ENCODE results near the gene POTEB3. TPM values are rescaled to one million over a fixed set of nuclear protein-coding genes. Genes with fewer than 3 reads are reported as not detected.
"Not testable (repeated sequence)": the region's sequence is repeated elsewhere in the genome, so short reads cannot be mapped to it uniquely, and the experiment has no call there.

Gene POTEB3
- total RNA-seq (2014; rRNA removed; shearing (Covaris generic)) (not detected in 2 replicates), polyA plus RNA-seq (2016; fragmentation: Nextera tagmentation; extraction: Ambion mirVana) (not detected in 2 replicates)

DNA sequence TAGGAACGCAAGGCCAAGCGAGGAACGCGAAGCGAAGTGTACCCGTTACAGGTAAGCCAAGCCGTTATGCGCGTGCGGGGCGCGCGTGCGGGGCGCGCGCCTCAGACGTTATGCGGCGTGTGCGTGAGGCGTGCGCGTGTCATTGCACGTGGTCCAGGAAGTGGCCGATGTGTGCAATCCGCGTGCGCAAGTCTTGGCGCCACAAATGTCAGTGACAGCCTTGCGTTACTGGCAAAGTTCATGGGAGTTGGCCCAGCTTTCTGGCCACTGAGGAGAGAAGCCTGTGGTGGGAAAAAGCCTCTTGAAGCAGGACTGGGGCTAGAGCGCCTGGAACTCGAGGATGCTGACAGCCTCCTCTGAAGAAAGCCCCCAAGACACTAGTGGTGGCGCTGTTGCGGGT is at the start of gene POTEB3:
POTEB3 (minus strand) TSS at position 101 of the 400 bp plus-strand sequence. CDS start 488 bp downstream, outside the sequence.
- in situ Hi-C loops (cut with MboI); H3K36me3 ChIP-seq (ENCODE audit: low read depth); H3K27ac ChIP-seq; H3K4me1 ChIP-seq (ENCODE audit: insufficient read depth); DNase-seq; H3K4me3 ChIP-seq; H3K79me2 ChIP-seq (ENCODE audit: insufficient read depth); H4K20me1 ChIP-seq (ENCODE audit: insufficient read depth); H3K9me3 ChIP-seq (ENCODE audit: low read depth); H3K9ac ChIP-seq; H3K4me2 ChIP-seq (ENCODE audit: unreplicated experiment); H3K27me3 ChIP-seq (replicated peaks; ENCODE audit: insufficient read depth); H3F3A ChIP-seq (ENCODE audit: insufficient read depth); H3K9me2 ChIP-seq (ENCODE audit: insufficient read depth); H2AFZ ChIP-seq: not testable (repeated sequence)
- WGBS, 2 experiments (ENCODE audit: low coverage in 1 of 2, low lambda C conversion rate in 2 of 2, missing lambda C conversion rate in 2 of 2): 80% methylated on average over 1 of the region's 35 CpGs; no CpG with 5 or more reads in 1 of the 2 experiments

DNA sequence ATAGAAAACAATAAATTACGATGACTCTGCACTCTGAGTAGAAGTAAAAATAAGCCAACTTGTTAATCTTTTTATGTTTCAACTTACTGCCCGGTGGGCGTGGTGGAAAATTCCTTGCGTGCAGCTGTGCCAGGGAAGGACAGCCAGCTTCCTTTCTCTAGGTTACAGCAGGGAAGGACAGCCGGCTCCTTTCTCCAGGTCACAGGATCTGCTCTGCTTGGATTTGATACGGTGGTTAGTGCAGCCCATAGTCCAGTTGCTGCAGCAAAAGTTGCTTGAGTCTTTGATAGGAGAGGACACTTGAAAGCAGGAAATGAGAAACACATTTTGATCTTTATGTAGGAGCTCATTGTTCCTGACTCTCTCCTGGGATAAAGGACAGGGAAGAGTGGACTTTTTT is 13.4 kb upstream of the POTEB3 start:
- H3K9ac ChIP-seq; H3K4me2 ChIP-seq (ENCODE audit: unreplicated experiment); in situ Hi-C loops (cut with MboI); H3K9me2 ChIP-seq (ENCODE audit: insufficient read depth); H3K4me3 ChIP-seq; H3K79me2 ChIP-seq (ENCODE audit: insufficient read depth); H3K36me3 ChIP-seq (ENCODE audit: low read depth); H3K27ac ChIP-seq; H2AFZ ChIP-seq; H3K9me3 ChIP-seq (ENCODE audit: low read depth); H3K4me1 ChIP-seq (ENCODE audit: insufficient read depth); H4K20me1 ChIP-seq (ENCODE audit: insufficient read depth); H3K27me3 ChIP-seq (replicated peaks; ENCODE audit: insufficient read depth); H3F3A ChIP-seq (ENCODE audit: insufficient read depth); DNase-seq: not testable (repeated sequence)
- WGBS, 2 experiments (ENCODE audit: low coverage in 1 of 2, low lambda C conversion rate in 2 of 2, missing lambda C conversion rate in 2 of 2): 0 to 17% methylated on average over 1 of the region's 6 CpGs

DNA sequence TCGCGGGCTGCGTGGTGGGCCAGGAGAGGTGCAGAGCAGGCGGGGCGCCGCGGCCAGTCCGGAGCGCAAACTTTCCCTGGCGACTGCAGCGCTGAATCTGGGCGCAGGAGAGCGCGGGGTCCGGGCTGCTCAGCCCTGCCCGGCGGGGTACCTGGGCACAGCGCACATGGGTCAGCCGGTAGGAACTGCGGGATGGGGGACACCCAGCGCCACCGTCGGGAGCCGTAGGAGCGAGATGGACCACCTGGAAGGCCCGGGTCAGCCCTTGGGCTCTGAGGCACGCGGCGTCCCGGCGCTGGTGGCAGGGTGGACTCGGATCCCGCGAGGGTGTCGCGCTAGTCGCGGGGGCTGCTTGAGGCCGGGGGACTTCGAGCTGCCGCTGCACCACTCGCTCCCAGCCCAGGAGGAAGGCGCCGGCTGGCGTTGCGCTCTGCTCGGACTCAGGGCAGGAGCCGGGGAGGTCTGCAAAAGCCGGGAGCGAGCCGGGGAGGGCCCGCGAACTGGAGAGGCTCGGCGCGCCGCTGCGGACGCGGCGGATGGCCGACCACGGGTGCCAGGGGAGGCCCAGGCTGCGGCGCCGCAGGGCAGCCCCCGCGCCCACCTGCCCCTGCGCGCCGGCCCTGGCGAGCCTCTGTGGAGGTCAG is 11.7 kb upstream of the POTEB3 start:
- H3K9me3 ChIP-seq (ENCODE audit: low read depth); in situ Hi-C loops (cut with MboI); H3K4me3 ChIP-seq; H3K27me3 ChIP-seq (replicated peaks; ENCODE audit: insufficient read depth); H3F3A ChIP-seq (ENCODE audit: insufficient read depth); H3K4me2 ChIP-seq (ENCODE audit: unreplicated experiment); H3K9ac ChIP-seq; H3K4me1 ChIP-seq (ENCODE audit: insufficient read depth); H3K9me2 ChIP-seq (ENCODE audit: insufficient read depth); DNase-seq; H2AFZ ChIP-seq; H3K79me2 ChIP-seq (ENCODE audit: insufficient read depth); H4K20me1 ChIP-seq (ENCODE audit: insufficient read depth); H3K36me3 ChIP-seq (ENCODE audit: low read depth); H3K27ac ChIP-seq: not testable (repeated sequence)
- WGBS, 2 experiments (ENCODE audit: low coverage in 1 of 2, low lambda C conversion rate in 2 of 2, missing lambda C conversion rate in 2 of 2): 39 to 56% methylated on average over 9 to 17 of the region's 72 CpGs

DNA sequence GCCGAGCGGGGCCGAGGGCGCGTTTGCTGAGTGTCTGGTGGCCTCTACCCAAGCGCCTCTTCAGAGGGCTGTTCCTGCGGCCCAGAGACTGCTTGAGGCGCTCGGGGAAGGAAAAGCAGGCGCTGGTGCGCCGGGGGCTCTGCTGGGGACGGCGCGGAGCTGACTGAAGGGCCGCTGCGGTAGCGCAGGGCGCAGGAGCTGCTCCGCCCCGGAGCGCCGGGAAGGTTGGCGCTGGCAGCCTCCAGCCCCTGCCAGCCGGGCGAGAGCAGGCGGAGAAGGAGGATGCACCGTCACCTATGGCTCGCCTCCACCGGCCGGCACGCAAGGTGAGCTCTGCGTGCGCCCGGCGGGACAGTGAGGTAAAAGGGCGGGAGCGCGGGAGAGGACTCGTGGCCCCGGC is 11.2 kb upstream of the POTEB3 start:
- H3F3A ChIP-seq (ENCODE audit: insufficient read depth); H3K27me3 ChIP-seq (replicated peaks; ENCODE audit: insufficient read depth); H3K36me3 ChIP-seq (ENCODE audit: low read depth); H3K9ac ChIP-seq; H2AFZ ChIP-seq; H3K4me3 ChIP-seq; H3K4me2 ChIP-seq (ENCODE audit: unreplicated experiment); H4K20me1 ChIP-seq (ENCODE audit: insufficient read depth); H3K9me3 ChIP-seq (ENCODE audit: low read depth); H3K4me1 ChIP-seq (ENCODE audit: insufficient read depth); in situ Hi-C loops (cut with MboI); H3K27ac ChIP-seq; H3K79me2 ChIP-seq (ENCODE audit: insufficient read depth); DNase-seq; H3K9me2 ChIP-seq (ENCODE audit: insufficient read depth): not testable (repeated sequence)
- WGBS, 2 experiments (ENCODE audit: low coverage in 1 of 2, low lambda C conversion rate in 2 of 2, missing lambda C conversion rate in 2 of 2): no CpG with 5 or more reads among the region's 41 CpGs

DNA sequence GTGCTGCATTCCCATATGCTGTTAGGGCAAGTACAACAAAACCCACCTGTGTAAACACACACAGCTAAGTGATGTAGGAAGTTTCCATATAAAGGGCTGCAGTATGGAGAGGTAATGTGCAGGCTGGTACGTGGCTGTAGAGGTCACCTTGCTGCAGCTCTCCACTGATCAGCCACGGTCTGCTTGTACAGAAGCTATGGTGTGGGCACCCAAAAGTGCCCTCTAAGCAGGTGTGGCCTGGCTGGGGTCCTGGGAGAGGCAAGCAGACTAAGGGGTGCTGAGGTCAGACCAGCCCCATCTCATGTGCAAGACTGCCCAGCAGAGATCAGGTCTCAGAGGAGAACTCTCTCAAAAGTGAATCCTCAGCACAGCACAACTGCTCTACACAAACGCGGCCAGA is 32.9 kb downstream of the POTEB3 start:
- H3K4me1 ChIP-seq (ENCODE audit: insufficient read depth); H3K27ac ChIP-seq; H3K9me2 ChIP-seq (ENCODE audit: insufficient read depth); H3F3A ChIP-seq (ENCODE audit: insufficient read depth); H4K20me1 ChIP-seq (ENCODE audit: insufficient read depth); in situ Hi-C loops (cut with MboI); DNase-seq; H3K36me3 ChIP-seq (ENCODE audit: low read depth); H2AFZ ChIP-seq; H3K4me3 ChIP-seq; H3K27me3 ChIP-seq (replicated peaks; ENCODE audit: insufficient read depth); H3K9me3 ChIP-seq (ENCODE audit: low read depth); H3K9ac ChIP-seq; H3K79me2 ChIP-seq (ENCODE audit: insufficient read depth); H3K4me2 ChIP-seq (ENCODE audit: unreplicated experiment): not testable (repeated sequence)
- 17 to 26% methylated on average over 2 of the region's 4 CpGs for WGBS, 2 experiments (ENCODE audit: low coverage in 1 of 2, low lambda C conversion rate in 2 of 2, missing lambda C conversion rate in 2 of 2)

DNA sequence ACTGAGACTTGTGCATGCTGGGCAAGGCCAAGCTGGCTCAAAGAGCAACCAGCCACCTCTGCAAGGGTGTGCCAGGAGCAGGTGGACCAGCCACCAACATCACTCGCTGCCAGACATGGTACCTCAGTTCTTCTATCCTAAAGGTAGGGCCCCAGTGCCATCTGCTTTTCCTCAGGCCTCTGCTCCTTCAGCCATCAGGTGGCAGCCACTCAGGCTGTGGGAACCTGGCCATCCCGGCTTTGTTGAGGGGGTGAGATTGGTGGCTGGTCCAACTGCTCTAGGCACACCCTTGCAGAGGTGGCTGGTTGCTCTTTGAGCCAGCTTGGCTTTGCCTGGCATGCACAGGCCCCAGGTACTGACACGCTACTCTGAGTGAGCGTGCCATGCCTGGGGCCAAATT is 38.8 kb downstream of the POTEB3 start:
- H3K4me1 ChIP-seq (ENCODE audit: insufficient read depth); H3K79me2 ChIP-seq (ENCODE audit: insufficient read depth); H4K20me1 ChIP-seq (ENCODE audit: insufficient read depth); DNase-seq; H3K36me3 ChIP-seq (ENCODE audit: low read depth); H3K27ac ChIP-seq; H3K27me3 ChIP-seq (replicated peaks; ENCODE audit: insufficient read depth); H2AFZ ChIP-seq; H3K4me2 ChIP-seq (ENCODE audit: unreplicated experiment); in situ Hi-C loops (cut with MboI); H3K9me2 ChIP-seq (ENCODE audit: insufficient read depth); H3K4me3 ChIP-seq; H3F3A ChIP-seq (ENCODE audit: insufficient read depth); H3K9me3 ChIP-seq (ENCODE audit: low read depth); H3K9ac ChIP-seq: not testable (repeated sequence)
- WGBS, 2 experiments (ENCODE audit: low coverage in 1 of 2, low lambda C conversion rate in 2 of 2, missing lambda C conversion rate in 2 of 2): 19 to 24% methylated on average over 2 to 4 of the region's 4 CpGs

DNA sequence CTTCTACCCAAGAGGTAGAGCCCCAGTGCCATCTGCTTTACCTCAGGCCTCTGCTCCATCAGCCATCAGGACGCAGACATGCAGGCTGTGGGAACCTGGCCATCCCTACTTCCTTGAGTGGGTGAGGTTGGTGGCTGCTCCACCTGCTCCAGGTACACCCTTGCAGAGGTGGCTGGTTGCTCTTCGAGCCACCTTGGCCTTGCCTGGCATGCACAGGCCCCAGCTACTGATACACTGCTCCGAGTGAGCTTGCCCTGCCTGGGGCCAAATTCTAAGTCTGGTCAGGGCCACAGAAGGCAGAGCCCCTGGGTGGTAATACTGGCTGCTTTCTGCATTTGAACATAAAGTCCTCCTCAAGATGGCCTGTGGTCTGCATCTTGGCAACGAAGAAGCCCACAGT is 41.2 kb downstream of the POTEB3 start:
- H3K9me3 ChIP-seq (ENCODE audit: low read depth); H3K79me2 ChIP-seq (ENCODE audit: insufficient read depth); H3F3A ChIP-seq (ENCODE audit: insufficient read depth); H3K4me2 ChIP-seq (ENCODE audit: unreplicated experiment); H3K9ac ChIP-seq; H3K27ac ChIP-seq; H3K9me2 ChIP-seq (ENCODE audit: insufficient read depth); in situ Hi-C loops (cut with MboI); H4K20me1 ChIP-seq (ENCODE audit: insufficient read depth); H3K36me3 ChIP-seq (ENCODE audit: low read depth); H3K4me3 ChIP-seq; H2AFZ ChIP-seq; H3K4me1 ChIP-seq (ENCODE audit: insufficient read depth); DNase-seq; H3K27me3 ChIP-seq (replicated peaks; ENCODE audit: insufficient read depth): not testable (repeated sequence)
- 17 to 24% methylated on average over 3 of the region's 4 CpGs for WGBS, 2 experiments (ENCODE audit: low coverage in 1 of 2, low lambda C conversion rate in 2 of 2, missing lambda C conversion rate in 2 of 2)

DNA sequence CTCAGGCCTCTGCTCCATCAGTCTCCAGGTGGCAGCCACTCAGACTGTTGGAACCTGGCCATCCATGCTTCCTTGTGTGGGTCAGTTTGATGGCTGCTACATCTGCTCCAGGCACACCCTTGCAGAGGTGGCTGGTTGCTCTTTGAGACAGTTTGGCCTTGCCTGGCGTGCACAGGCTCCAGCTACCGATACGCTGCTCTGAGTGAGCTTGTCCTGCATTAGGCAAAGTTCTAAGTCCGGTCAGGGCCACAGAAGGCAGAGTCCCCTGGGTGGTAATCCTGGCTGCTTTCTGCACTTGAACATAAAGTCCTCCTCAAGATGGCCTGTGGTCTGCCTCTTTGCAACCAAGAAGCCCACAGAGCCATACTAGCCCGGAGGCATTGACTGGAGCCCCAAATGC is 41.8 kb downstream of the POTEB3 start:
- in situ Hi-C loops (cut with MboI); H3F3A ChIP-seq (ENCODE audit: insufficient read depth); H3K79me2 ChIP-seq (ENCODE audit: insufficient read depth); H3K9ac ChIP-seq; H3K27ac ChIP-seq; DNase-seq; H3K27me3 ChIP-seq (replicated peaks; ENCODE audit: insufficient read depth); H3K36me3 ChIP-seq (ENCODE audit: low read depth); H3K4me3 ChIP-seq; H4K20me1 ChIP-seq (ENCODE audit: insufficient read depth); H3K4me2 ChIP-seq (ENCODE audit: unreplicated experiment); H3K4me1 ChIP-seq (ENCODE audit: insufficient read depth); H3K9me3 ChIP-seq (ENCODE audit: low read depth); H2AFZ ChIP-seq; H3K9me2 ChIP-seq (ENCODE audit: insufficient read depth): not testable (repeated sequence)
- WGBS, 2 experiments (ENCODE audit: low coverage in 1 of 2, low lambda C conversion rate in 2 of 2, missing lambda C conversion rate in 2 of 2): 41 to 69% methylated on average over 3 to 4 of the region's 5 CpGs
